Neural cell (in vitro differentiated cells): ENCODE measurements around the gene CERS5. TPM values are rescaled to one million over a fixed set of nuclear protein-coding genes. Genes with fewer than 3 reads are reported as not detected.

ENCODE experiments used
- H2AFZ ChIP-seq: fragments of 200-600, 300-800 bp; sonication (generic), shearing (Covaris generic); 2 replicates; pipeline ENCODE4 v1.6.0; 2014; ENCODE audit warnings: low read depth, mild to moderate bottlenecking, antibody characterized with exemption, low read length, moderate library complexity
- H3F3A ChIP-seq: fragments of 200-600 bp; shearing (Covaris generic); 2 replicates; pipeline ENCODE4 v1.6.1; 2016; ENCODE audit warnings: mild to moderate bottlenecking, moderate library complexity, mixed read lengths, antibody characterized with exemption, low read length; ENCODE audit not compliant: insufficient read depth, poor library complexity, severe bottlenecking
- H3K27ac ChIP-seq: fragments of 200-600, 300-800 bp; sonication (generic), shearing (Covaris generic); 2 replicates; pipeline ENCODE4 v1.5.1; 2014; ENCODE audit warnings: mild to moderate bottlenecking, low read length, moderate library complexity
- H3K27me3 ChIP-seq: fragments of 300-800, 200-600 bp; sonication (generic), shearing (Covaris generic); 2 replicates; pipeline ENCODE4 v1.6.0; 2014; ENCODE audit warnings: mild to moderate bottlenecking, low read depth, low read length, moderate library complexity; ENCODE audit not compliant: insufficient read depth
- H3K36me3 ChIP-seq: fragments of 300-800, 200-600 bp; sonication (generic), shearing (Covaris generic); 2 replicates; pipeline ENCODE4 v1.5.1; 2014; ENCODE audit warnings: mild to moderate bottlenecking, antibody characterized with exemption, low read length, moderate library complexity; ENCODE audit not compliant: insufficient read depth
- H3K4me2 ChIP-seq: fragments of 300-800, 200-600 bp; sonication (generic), shearing (Covaris generic); 2 replicates; pipeline ENCODE4 v1.6.0; 2014; ENCODE audit warnings: mild to moderate bottlenecking, low read length
- H3K4me3 ChIP-seq: fragments of 300-800, 200-600 bp; sonication (generic), shearing (Covaris generic); 2 replicates; pipeline ENCODE4 v1.5.1; 2014; ENCODE audit warnings: mild to moderate bottlenecking, low read length, moderate library complexity
- H3K79me2 ChIP-seq: fragments of 200-600 bp; shearing (Covaris generic); replicated peaks from 2 replicates; pipeline ENCODE4 v1.6.0; 2014; ENCODE audit warnings: mild to moderate bottlenecking, low read length, moderate library complexity; ENCODE audit not compliant: insufficient read depth
- H3K9ac ChIP-seq: fragments of 300-800, 200-600 bp; sonication (generic), shearing (Covaris generic); 2 replicates; pipeline ENCODE4 v1.6.1; 2016; ENCODE audit warnings: mild to moderate bottlenecking, low read length, mixed read lengths
- H3K9me2 ChIP-seq: fragments of 200-600 bp; shearing (Covaris generic); 2 replicates; pipeline ENCODE4 v1.6.1; 2016; ENCODE audit warnings: mild to moderate bottlenecking, low read length, mixed read lengths; ENCODE audit not compliant: insufficient read depth
- H3K9me3 ChIP-seq: fragments of 200-600, 300-800 bp; sonication (generic), shearing (Covaris generic); 2 replicates; pipeline ENCODE4 v1.6.1; 2016; ENCODE audit warnings: mild to moderate bottlenecking, mixed run types, low read length, moderate library complexity, mixed read lengths
- H4K20me1 ChIP-seq: fragments of 200-600 bp; shearing (Covaris generic); 2 replicates; pipeline ENCODE4 v1.6.1; 2016; ENCODE audit warnings: mild to moderate bottlenecking, mixed run types; ENCODE audit not compliant: insufficient read depth
- EP300 ChIP-seq: fragments of 450-650 bp; conservative IDR thresholded peaks from 2 replicates; pipeline ENCODE4 v1.6.1; 2014; ENCODE audit warnings: antibody characterized with exemption, mild to moderate bottlenecking, moderate library complexity; ENCODE audit not compliant: poor library complexity, severe bottlenecking
- EZH2 ChIP-seq: fragments of 200-600, 300-800 bp; shearing (Covaris generic), sonication (generic); IDR thresholded peaks from 2 replicates; pipeline ENCODE4 v1.6.1; 2014; ENCODE audit warnings: antibody characterized with exemption, low read length, borderline replicate concordance, mild to moderate bottlenecking; ENCODE audit not compliant: insufficient read depth, poor library complexity, severe bottlenecking
- MXI1 ChIP-seq: fragments of 450-650 bp; conservative IDR thresholded peaks from 2 replicates; pipeline ENCODE4 v1.6.1; 2014; ENCODE audit warnings: antibody characterized with exemption, mild to moderate bottlenecking; ENCODE audit not compliant: poor library complexity, severe bottlenecking
- POLR2AphosphoS5 ChIP-seq: IDR thresholded peaks from 2 replicates; pipeline ENCODE4 v1.6.1; 2012
- RAD21 ChIP-seq: fragments of 450-650 bp; conservative IDR thresholded peaks from 2 replicates; pipeline ENCODE4 v1.6.1; 2014; ENCODE audit warnings: antibody characterized with exemption, mild to moderate bottlenecking, moderate library complexity
- SMC3 ChIP-seq: fragments of 450-650 bp; conservative IDR thresholded peaks from 2 replicates; pipeline ENCODE4 v1.6.1; 2014; ENCODE audit warnings: antibody characterized with exemption, mild to moderate bottlenecking, moderate library complexity; ENCODE audit not compliant: poor library complexity
- TAF1 ChIP-seq: IDR thresholded peaks from 2 replicates; pipeline ENCODE4 v1.6.1; 2012; ENCODE audit warnings: low read depth
- polyA plus RNA-seq: library from polyadenylated mRNA; depleted of rRNA; stranded (reverse); fragments of >200 nt; gene quantifications from 2 replicates; pipeline ENCODE4 v1.2.3, GENCODE V29; 2014
- TF ChIP-seq, protein P1 (sequence below): IDR thresholded peaks from 2 replicates; pipeline ENCODE4 v1.6.1; 2012; ENCODE audit warnings: borderline replicate concordance
- TF ChIP-seq, protein P2 (sequence below): fragments of 450-650 bp; IDR thresholded peaks from 2 replicates; pipeline ENCODE4 v1.5.1; 2014; ENCODE audit warnings: antibody characterized with exemption, mild to moderate bottlenecking, moderate library complexity; ENCODE audit not compliant: poor library complexity, severe bottlenecking

Gene CERS5
- polyA plus RNA-seq, 1 donor from 2014 or later, result 470 TPM

DNA sequence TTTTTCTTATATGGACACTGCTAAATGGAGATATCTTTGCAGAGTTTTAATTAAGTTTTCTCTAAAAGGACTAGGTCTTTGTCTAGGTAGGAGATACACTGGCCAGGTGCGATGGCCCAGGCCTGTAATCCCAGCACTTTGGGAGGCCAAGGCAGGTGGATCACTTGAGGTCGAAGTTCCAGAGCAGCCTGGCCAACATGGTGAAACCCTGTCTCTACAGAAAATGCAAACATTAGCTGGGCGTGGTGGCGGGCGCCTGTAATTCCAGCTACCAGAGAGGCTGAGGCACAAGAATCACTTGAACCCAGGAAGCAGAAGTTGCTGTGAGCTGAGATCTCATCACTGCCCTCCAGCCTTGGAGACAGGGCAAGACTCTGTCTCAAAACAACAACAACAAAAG is 17.1 kb upstream of the CERS5 start:
- no peaks in the 10 kb centered on the region for H3K36me3 ChIP-seq
- no peaks in the 10 kb centered on the region for H3K79me2 ChIP-seq
- no peaks in the 10 kb centered on the region for H3K27me3 ChIP-seq
- no peak overlapping the region for H3K4me2 ChIP-seq
- no peaks in the 10 kb centered on the region for H3K9me3 ChIP-seq
- no peaks in the 10 kb centered on the region for H4K20me1 ChIP-seq
- H3K9me2 ChIP-seq, result no peaks in the 10 kb centered on the region
- H3F3A ChIP-seq, result no peaks in the 10 kb centered on the region
- TF ChIP-seq SMC3, result no peak
- TF ChIP-seq EP300, result no peak
- TF ChIP-seq EZH2, result no peak
- TF ChIP-seq, protein P1, sequence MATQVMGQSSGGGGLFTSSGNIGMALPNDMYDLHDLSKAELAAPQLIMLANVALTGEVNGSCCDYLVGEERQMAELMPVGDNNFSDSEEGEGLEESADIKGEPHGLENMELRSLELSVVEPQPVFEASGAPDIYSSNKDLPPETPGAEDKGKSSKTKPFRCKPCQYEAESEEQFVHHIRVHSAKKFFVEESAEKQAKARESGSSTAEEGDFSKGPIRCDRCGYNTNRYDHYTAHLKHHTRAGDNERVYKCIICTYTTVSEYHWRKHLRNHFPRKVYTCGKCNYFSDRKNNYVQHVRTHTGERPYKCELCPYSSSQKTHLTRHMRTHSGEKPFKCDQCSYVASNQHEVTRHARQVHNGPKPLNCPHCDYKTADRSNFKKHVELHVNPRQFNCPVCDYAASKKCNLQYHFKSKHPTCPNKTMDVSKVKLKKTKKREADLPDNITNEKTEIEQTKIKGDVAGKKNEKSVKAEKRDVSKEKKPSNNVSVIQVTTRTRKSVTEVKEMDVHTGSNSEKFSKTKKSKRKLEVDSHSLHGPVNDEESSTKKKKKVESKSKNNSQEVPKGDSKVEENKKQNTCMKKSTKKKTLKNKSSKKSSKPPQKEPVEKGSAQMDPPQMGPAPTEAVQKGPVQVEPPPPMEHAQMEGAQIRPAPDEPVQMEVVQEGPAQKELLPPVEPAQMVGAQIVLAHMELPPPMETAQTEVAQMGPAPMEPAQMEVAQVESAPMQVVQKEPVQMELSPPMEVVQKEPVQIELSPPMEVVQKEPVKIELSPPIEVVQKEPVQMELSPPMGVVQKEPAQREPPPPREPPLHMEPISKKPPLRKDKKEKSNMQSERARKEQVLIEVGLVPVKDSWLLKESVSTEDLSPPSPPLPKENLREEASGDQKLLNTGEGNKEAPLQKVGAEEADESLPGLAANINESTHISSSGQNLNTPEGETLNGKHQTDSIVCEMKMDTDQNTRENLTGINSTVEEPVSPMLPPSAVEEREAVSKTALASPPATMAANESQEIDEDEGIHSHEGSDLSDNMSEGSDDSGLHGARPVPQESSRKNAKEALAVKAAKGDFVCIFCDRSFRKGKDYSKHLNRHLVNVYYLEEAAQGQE, result no peak
- no peak for TF ChIP-seq TAF1
- TF ChIP-seq, protein P2, sequence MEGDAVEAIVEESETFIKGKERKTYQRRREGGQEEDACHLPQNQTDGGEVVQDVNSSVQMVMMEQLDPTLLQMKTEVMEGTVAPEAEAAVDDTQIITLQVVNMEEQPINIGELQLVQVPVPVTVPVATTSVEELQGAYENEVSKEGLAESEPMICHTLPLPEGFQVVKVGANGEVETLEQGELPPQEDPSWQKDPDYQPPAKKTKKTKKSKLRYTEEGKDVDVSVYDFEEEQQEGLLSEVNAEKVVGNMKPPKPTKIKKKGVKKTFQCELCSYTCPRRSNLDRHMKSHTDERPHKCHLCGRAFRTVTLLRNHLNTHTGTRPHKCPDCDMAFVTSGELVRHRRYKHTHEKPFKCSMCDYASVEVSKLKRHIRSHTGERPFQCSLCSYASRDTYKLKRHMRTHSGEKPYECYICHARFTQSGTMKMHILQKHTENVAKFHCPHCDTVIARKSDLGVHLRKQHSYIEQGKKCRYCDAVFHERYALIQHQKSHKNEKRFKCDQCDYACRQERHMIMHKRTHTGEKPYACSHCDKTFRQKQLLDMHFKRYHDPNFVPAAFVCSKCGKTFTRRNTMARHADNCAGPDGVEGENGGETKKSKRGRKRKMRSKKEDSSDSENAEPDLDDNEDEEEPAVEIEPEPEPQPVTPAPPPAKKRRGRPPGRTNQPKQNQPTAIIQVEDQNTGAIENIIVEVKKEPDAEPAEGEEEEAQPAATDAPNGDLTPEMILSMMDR, result no peak
- TF ChIP-seq RAD21, result no peak
- no peak overlapping the region for H3K9ac ChIP-seq
- no peak overlapping the region for H2AFZ ChIP-seq
- H3K4me3 ChIP-seq, result no peak overlapping the region
- no peak overlapping the region for H3K27ac ChIP-seq

DNA sequence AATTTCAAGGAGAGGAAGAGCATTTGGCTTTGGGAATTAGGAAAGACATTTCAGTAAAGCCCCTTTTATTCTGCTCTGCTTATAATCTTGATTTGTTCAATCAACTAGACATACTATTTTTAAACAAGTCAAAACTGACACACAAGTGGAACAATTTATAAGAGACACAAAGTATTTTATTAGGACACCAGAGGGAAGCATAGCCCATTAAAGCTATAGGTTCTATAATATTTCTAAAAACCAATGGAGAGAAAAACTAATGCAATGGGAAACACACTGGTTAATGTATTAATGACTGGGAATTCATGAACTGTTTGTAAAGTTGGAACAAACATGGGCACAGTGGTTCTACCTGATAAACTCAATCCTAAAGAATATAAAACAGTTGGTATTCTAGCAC is 15.3 kb upstream of the CERS5 start:
- no peaks in the 10 kb centered on the region for H3K9me2 ChIP-seq
- H3F3A ChIP-seq, result no peaks in the 10 kb centered on the region
- no peaks in the 10 kb centered on the region for H3K36me3 ChIP-seq
- no peak overlapping the region for H3K4me3 ChIP-seq
- TF ChIP-seq TAF1 (no peak), POLR2AphosphoS5 (no peak), MXI1 (no peak), RAD21 (no peak), SMC3 (no peak), EZH2 (no peak)
- TF ChIP-seq, protein P2, result peak; percentile 19
- no peak overlapping the region for H3K27ac ChIP-seq
- no peak overlapping the region for H3K4me2 ChIP-seq
- H4K20me1 ChIP-seq, result no peaks in the 10 kb centered on the region
- no peaks in the 10 kb centered on the region for H3K9me3 ChIP-seq
- H3K27me3 ChIP-seq, result no peaks in the 10 kb centered on the region
- no peak overlapping the region for H2AFZ ChIP-seq
- H3K9ac ChIP-seq, result no peak overlapping the region
- no peaks in the 10 kb centered on the region for H3K79me2 ChIP-seq
